ENCODE measurements around the gene MGMT.

MGMT gene

DNA sequence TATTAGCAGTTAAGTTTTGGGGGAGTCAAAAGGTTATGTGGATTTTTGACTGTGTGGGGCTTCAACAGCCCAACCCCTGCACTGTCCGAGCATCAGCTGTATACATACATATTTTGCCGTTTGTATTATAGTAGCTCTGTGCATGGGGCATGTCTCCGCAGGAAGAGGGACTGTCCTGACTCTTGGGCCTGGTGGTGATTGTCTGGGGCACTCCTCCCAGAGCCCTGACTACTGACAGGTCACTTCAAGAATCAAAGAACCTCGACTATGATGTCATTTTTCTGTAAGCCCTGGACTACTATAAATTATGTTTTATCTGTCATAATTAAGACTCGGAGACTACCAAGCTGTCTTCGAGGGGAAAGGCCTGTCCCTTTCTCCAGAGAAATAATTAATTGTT, 51.8 kb downstream of the MGMT start:
- Histone ChIP-seq H3K4me3 (replicated peaks; ENCODE audit: insufficient read depth, low read length) (no peak overlapping the region), H3K27ac (replicated peaks) (no peak overlapping the region), H3K27me3 (ENCODE audit: insufficient read depth, poor library complexity, severe bottlenecking) (no peaks in the 10 kb centered on the region)
- TF ChIP-seq GABPA (IDR thresholded peaks at IDR 0.05; ENCODE audit: low read depth): no peak
- no peak for TF ChIP-seq POLR2AphosphoS5 (IDR thresholded peaks at IDR 0.05; ENCODE audit: low read depth)
- TF ChIP-seq, protein P1, sequence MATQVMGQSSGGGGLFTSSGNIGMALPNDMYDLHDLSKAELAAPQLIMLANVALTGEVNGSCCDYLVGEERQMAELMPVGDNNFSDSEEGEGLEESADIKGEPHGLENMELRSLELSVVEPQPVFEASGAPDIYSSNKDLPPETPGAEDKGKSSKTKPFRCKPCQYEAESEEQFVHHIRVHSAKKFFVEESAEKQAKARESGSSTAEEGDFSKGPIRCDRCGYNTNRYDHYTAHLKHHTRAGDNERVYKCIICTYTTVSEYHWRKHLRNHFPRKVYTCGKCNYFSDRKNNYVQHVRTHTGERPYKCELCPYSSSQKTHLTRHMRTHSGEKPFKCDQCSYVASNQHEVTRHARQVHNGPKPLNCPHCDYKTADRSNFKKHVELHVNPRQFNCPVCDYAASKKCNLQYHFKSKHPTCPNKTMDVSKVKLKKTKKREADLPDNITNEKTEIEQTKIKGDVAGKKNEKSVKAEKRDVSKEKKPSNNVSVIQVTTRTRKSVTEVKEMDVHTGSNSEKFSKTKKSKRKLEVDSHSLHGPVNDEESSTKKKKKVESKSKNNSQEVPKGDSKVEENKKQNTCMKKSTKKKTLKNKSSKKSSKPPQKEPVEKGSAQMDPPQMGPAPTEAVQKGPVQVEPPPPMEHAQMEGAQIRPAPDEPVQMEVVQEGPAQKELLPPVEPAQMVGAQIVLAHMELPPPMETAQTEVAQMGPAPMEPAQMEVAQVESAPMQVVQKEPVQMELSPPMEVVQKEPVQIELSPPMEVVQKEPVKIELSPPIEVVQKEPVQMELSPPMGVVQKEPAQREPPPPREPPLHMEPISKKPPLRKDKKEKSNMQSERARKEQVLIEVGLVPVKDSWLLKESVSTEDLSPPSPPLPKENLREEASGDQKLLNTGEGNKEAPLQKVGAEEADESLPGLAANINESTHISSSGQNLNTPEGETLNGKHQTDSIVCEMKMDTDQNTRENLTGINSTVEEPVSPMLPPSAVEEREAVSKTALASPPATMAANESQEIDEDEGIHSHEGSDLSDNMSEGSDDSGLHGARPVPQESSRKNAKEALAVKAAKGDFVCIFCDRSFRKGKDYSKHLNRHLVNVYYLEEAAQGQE (IDR thresholded peaks at IDR 0.05; ENCODE audit: insufficient replicate concordance, low read depth): no peak
- TF ChIP-seq, protein P2, sequence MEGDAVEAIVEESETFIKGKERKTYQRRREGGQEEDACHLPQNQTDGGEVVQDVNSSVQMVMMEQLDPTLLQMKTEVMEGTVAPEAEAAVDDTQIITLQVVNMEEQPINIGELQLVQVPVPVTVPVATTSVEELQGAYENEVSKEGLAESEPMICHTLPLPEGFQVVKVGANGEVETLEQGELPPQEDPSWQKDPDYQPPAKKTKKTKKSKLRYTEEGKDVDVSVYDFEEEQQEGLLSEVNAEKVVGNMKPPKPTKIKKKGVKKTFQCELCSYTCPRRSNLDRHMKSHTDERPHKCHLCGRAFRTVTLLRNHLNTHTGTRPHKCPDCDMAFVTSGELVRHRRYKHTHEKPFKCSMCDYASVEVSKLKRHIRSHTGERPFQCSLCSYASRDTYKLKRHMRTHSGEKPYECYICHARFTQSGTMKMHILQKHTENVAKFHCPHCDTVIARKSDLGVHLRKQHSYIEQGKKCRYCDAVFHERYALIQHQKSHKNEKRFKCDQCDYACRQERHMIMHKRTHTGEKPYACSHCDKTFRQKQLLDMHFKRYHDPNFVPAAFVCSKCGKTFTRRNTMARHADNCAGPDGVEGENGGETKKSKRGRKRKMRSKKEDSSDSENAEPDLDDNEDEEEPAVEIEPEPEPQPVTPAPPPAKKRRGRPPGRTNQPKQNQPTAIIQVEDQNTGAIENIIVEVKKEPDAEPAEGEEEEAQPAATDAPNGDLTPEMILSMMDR (IDR thresholded peaks at IDR 0.05; ENCODE audit: insufficient read depth, low read length): no peak
- TF ChIP-seq SPI1 (IDR thresholded peaks at IDR 0.05; ENCODE audit: borderline replicate concordance, low read depth): no peak
- DNase-seq (ENCODE audit: low read depth in 1 of 2, low spot score in 1 of 2): no peak

DNA sequence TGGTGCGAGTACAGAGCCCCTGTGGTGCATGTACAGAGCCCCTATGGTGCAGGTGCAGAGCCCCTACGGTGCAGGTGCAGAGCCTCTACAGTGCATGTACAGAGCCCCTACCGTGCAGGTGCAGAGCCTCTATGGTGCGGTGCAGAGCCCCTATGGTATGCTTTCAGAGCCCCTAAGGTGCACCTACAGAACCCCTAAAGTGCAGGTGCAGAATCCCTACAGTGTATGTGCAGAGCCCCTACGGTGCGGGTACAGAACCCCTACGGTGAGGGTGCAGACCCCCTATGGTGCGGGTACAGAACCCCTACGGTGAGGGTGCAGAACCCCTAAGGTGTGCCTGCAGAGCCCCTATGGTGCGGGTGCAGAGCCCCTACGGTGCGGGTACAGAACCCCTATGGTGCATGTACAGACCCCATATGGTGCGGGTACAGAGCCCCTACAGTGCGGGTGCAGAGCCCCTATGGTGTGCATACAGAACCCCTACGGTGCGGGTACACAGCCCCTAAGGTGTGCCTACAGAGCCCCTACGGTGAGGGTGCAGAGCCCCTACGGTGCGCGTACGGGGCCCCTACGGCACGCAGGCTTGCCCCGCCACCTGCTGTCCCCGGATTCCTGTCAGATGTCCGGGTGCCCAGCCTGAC, 53.5 kb downstream of the MGMT start:
- TF ChIP-seq, protein P1 (IDR thresholded peaks at IDR 0.05; ENCODE audit: insufficient replicate concordance, low read depth): no peak
- H3K27me3 ChIP-seq (ENCODE audit: insufficient read depth, poor library complexity, severe bottlenecking): no peaks in the 10 kb centered on the region
- DNase-seq (ENCODE audit: low read depth in 1 of 2, low spot score in 1 of 2): no peak

DNA sequence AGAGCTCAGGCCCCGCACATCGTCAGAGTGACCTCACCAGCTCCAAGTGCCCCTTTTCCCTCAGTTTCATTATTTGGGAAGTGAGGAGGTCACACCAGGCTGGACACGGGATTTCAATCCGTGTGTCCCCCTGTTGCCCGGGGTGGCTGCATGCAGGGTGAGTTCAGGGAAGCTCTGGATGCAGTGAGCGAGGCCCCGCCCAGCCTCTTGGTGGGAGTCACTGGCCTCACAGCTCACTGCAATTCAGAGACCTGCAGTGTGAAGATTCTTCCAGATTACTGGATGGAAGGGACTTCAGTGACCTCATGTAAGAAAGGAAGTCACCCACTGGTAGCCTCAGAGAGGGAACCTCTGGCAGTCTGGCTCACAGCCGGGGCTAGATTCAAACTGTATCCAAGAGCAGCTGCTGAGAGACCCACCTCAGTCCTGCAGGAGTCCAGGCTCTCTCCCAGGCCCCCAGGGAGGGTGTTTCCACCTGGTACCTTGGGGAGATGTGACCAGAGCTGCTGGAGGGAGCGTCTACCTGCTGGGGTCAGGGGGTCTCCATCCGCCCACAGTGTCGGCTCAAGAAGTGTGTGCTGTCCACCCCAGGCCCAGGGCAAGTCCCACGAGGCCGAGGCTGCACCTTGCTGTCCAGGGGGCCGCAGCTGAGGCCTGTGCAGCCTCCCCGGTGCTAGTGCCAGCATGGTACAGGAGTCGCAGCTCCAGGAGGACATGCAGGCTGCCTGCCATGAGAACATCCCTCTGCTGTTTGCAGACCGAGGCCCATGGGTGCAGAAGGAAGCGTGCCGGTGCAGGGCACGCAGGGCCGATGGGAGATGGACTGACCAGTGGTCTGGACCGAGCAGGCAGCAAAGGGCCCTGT, 54.4 kb downstream of the MGMT start:
- Histone ChIP-seq H3K27me3 (ENCODE audit: insufficient read depth, poor library complexity, severe bottlenecking) (no peaks in the 10 kb centered on the region), H3K4me3 (replicated peaks; ENCODE audit: insufficient read depth, low read length) (no peak overlapping the region), H3K27ac (replicated peaks) (no peak overlapping the region)
- DNase-seq (ENCODE audit: low read depth in 1 of 2, low spot score in 1 of 2): no peak
- TF ChIP-seq, protein P1 (IDR thresholded peaks at IDR 0.05; ENCODE audit: insufficient replicate concordance, low read depth): no peak
- TF ChIP-seq SPI1 (IDR thresholded peaks at IDR 0.05; ENCODE audit: borderline replicate concordance, low read depth): no peak

More for the DNA sequence above, 53.5 kb downstream of the MGMT start:
- H3K27ac ChIP-seq (replicated peaks): no peak overlapping the region
- no peak overlapping the region for H3K4me3 ChIP-seq (replicated peaks; ENCODE audit: insufficient read depth, low read length)

DNA sequence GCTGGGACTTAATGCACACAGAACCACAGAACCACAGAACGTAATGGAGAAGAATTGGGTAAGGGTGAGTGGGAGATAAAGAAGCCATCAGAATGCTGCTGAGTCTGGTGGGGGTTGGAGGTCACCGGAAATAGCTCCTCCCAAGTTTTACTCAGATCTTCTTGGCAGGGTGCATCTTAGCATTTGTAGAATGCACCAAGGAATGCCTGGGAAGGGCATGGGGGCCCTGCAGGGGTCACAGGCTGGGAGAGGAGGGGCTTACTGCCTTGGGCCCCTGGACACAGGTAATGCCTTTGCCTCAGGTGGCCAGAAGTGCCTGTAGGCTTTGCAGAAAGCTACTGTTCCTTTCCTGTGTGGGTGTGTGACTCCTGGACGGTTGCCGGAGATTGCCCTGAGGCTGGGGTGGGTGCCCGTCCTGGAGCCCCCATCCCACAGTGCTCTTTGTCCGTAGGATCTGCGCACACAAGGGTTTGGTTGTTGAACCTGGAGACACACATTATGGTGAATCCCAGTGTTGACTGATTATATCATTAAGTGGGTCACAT, 55.1 kb downstream of the MGMT start:
- no peak for DNase-seq (ENCODE audit: low read depth in 1 of 2, low spot score in 1 of 2)
- no peak for TF ChIP-seq SPI1 (IDR thresholded peaks at IDR 0.05; ENCODE audit: borderline replicate concordance, low read depth)
- TF ChIP-seq POLR2AphosphoS5 (IDR thresholded peaks at IDR 0.05; ENCODE audit: low read depth): no peak
- TF ChIP-seq, protein P1 (IDR thresholded peaks at IDR 0.05; ENCODE audit: insufficient replicate concordance, low read depth): no peak
- TF ChIP-seq, protein P2 (IDR thresholded peaks at IDR 0.05; ENCODE audit: insufficient read depth, low read length): no peak
- TF ChIP-seq GABPA (IDR thresholded peaks at IDR 0.05; ENCODE audit: low read depth): no peak
- no peak overlapping the region for H3K4me3 ChIP-seq (replicated peaks; ENCODE audit: insufficient read depth, low read length)
- no peaks in the 10 kb centered on the region for H3K27me3 ChIP-seq (ENCODE audit: insufficient read depth, poor library complexity, severe bottlenecking)
- no peak overlapping the region for H3K27ac ChIP-seq (replicated peaks)
